H1 (cell line): Measurements from ENCODE around the gene MCL1. TPM values are rescaled to one million over a fixed set of nuclear protein-coding genes. Genes with fewer than 3 reads are reported as not detected.

Experiments used
- CTCF ChIA-PET: fragments of 300-600 bp; sonication (Branson Sonifier 250); formaldehyde crosslinking; loops from one replicate; lab custom pipeline; 2021; ENCODE audit not compliant: partially characterized antibody; lab: Charles Lee
- POLR2A ChIA-PET: fragments of 300-600 bp; sonication (Branson Sonifier 250); formaldehyde crosslinking; loops from one replicate; lab custom pipeline; 2021; ENCODE audit warnings: inconsistent platforms; ENCODE audit not compliant: partially characterized antibody; lab: Charles Lee
- DNase-seq, 2 experiments: peaks; one replicate each; pipeline versions ENCODE4 v3.0.0 to v3.0.0-alpha.2; 2010 to 2022; ENCODE audit warnings: low spot score in 2 of 2, low read depth in 1 of 2, mixed read lengths in 1 of 2
- FAIRE-seq: peaks from 2 replicates; lab custom pipeline; 2011; peaks lifted over from hg19 to GRCh38; lab: Jason Lieb, UNC
- H2AFZ ChIP-seq: 2 replicates; pipeline ENCODE4 v1.8.1; 2012; ENCODE audit warnings: low read length, inconsistent platforms
- H2AK5ac ChIP-seq: 2 replicates; pipeline ENCODE4 v1.6.1; 2013; ENCODE audit warnings: low read depth, low read length
- H2BK120ac ChIP-seq: replicated peaks from 2 replicates; pipeline ENCODE3; 2013; ENCODE audit warnings: low read depth, low read length, inconsistent platforms
- H2BK12ac ChIP-seq: 2 replicates; pipeline ENCODE4 v1.6.1; 2013; ENCODE audit warnings: low read depth, low read length
- H2BK15ac ChIP-seq: 2 replicates; pipeline ENCODE4 v1.6.1; 2013; ENCODE audit warnings: low read length
- H2BK20ac ChIP-seq: 2 replicates; pipeline ENCODE4 v1.6.1; 2013; ENCODE audit warnings: low read length
- H2BK5ac ChIP-seq: 2 replicates; pipeline ENCODE4 v1.6.1; 2013; ENCODE audit warnings: low read depth, low read length
- H3K14ac ChIP-seq: 2 replicates; pipeline ENCODE4 v1.6.1; 2013; ENCODE audit warnings: inconsistent platforms; ENCODE audit not compliant: insufficient read length
- H3K18ac ChIP-seq: 2 replicates; pipeline ENCODE4 v1.6.1; 2013; ENCODE audit warnings: low read length; ENCODE audit errors: extremely low read depth
- H3K23ac ChIP-seq: 2 replicates; pipeline ENCODE4 v1.6.1; 2013; ENCODE audit warnings: inconsistent platforms; ENCODE audit not compliant: insufficient read length
- H3K23me2 ChIP-seq: 2 replicates; pipeline ENCODE4 v1.6.1; 2013; ENCODE audit warnings: low read depth, low read length
- H3K27ac ChIP-seq: 2 replicates; pipeline ENCODE4 v1.6.1; 2011; ENCODE audit warnings: low read depth, low read length, inconsistent platforms
- H3K27me3 ChIP-seq, 4 experiments: replicated peaks in 1 of 4; 1 replicate in 1 of 4; 2 replicates in 3 of 4; pipeline versions ENCODE4 v1.6.1 to v1.8.1; 2011 to 2013; ENCODE audit warnings: low read length in 3 of 4, mild to moderate bottlenecking in 3 of 4, inconsistent platforms in 2 of 4, mixed read lengths in 2 of 4, moderate library complexity in 1 of 4; ENCODE audit not compliant: control insufficient read depth in 3 of 4, insufficient read depth in 3 of 4; ENCODE audit errors: extremely low read depth in 1 of 4
- H3K36me3 ChIP-seq, 4 experiments: 2 replicates each; pipeline versions ENCODE4 v1.6.1 to v1.8.1; 2011 to 2013; ENCODE audit warnings: mild to moderate bottlenecking in 4 of 4, low read length in 3 of 4, moderate library complexity in 2 of 4, control low read depth in 1 of 4, inconsistent platforms in 1 of 4; ENCODE audit not compliant: insufficient read depth in 4 of 4, control insufficient read depth in 2 of 4
- H3K4ac ChIP-seq: replicated peaks from 2 replicates; pipeline ENCODE3; 2013; ENCODE audit warnings: low read length, low read depth, mixed read lengths, inconsistent platforms; ENCODE audit not compliant: insufficient read length
- H3K4me1 ChIP-seq, 4 experiments: replicated peaks in 1 of 4; 1 replicate in 1 of 4; 2 replicates in 3 of 4; pipeline versions ENCODE4 v1.6.1 to v1.8.1; 2011 to 2013; ENCODE audit warnings: low read length in 3 of 4, inconsistent platforms in 2 of 4, mixed read lengths in 1 of 4; ENCODE audit not compliant: insufficient read depth in 4 of 4, control insufficient read depth in 3 of 4
- H3K4me2 ChIP-seq, 2 experiments: 2 replicates each; pipeline versions ENCODE4 v1.6.1 to v1.8.1; 2011 to 2013; ENCODE audit warnings: low read depth in 2 of 2, low read length in 2 of 2, control low read depth in 1 of 2, inconsistent platforms in 1 of 2, mild to moderate bottlenecking in 1 of 2; ENCODE audit not compliant: insufficient read depth in 1 of 2
- H3K4me3 ChIP-seq, 4 experiments: fragments of 200-600, 300-600 bp in 1 of 4; sonication (generic), shearing (Covaris generic), sonication (Bioruptor Twin) in 1 of 4; 2 replicates each; pipeline versions ENCODE4 v1.5.1 to v1.8.1; 2011 to 2016; ENCODE audit warnings: low read length in 4 of 4, low read depth in 3 of 4, control low read depth in 2 of 4, inconsistent platforms in 2 of 4, mild to moderate bottlenecking in 2 of 4, mixed read lengths in 1 of 4, moderate library complexity in 1 of 4; ENCODE audit not compliant: insufficient read depth in 2 of 4; ENCODE audit errors: extremely low read depth in 1 of 4
- H3K56ac ChIP-seq: replicated peaks from 2 replicates; pipeline ENCODE3; 2013; ENCODE audit warnings: low read depth, mild to moderate bottlenecking, mixed read lengths, low read length, inconsistent platforms; ENCODE audit not compliant: insufficient read length
- H3K79me1 ChIP-seq: 2 replicates; pipeline ENCODE4 v1.6.1; 2013; ENCODE audit warnings: low read depth, low read length, control low read depth
- H3K79me2 ChIP-seq, 2 experiments: 2 replicates each; pipeline versions ENCODE4 v1.6.1 to v1.8.1; 2012 to 2013; ENCODE audit warnings: low read length in 2 of 2, mild to moderate bottlenecking in 2 of 2, inconsistent platforms in 1 of 2; ENCODE audit not compliant: insufficient read depth in 2 of 2, control insufficient read depth in 1 of 2
- H3K9ac ChIP-seq, 4 experiments: replicated peaks in 1 of 4; 1 replicate in 1 of 4; 2 replicates in 3 of 4; pipeline versions ENCODE4 v1.6.1 to v1.8.1; 2011 to 2013; ENCODE audit warnings: low read depth in 3 of 4, low read length in 3 of 4, control low read depth in 2 of 4, mild to moderate bottlenecking in 2 of 4, moderate library complexity in 2 of 4, inconsistent platforms in 1 of 4; ENCODE audit errors: extremely low read depth in 1 of 4
- H3K9me3 ChIP-seq, 2 experiments: 2 replicates each; pipeline versions ENCODE4 v1.6.1 to v1.8.1; 2012 to 2013; ENCODE audit warnings: mild to moderate bottlenecking in 2 of 2, moderate library complexity in 2 of 2, control low read depth in 1 of 2, inconsistent platforms in 1 of 2, low read depth in 1 of 2, low read length in 1 of 2, mixed read lengths in 1 of 2; ENCODE audit not compliant: insufficient read depth in 2 of 2
- H4K20me1 ChIP-seq, 2 experiments: replicated peaks in 1 of 2; 2 replicates each; pipeline versions ENCODE3 to v1.8.1; 2011 to 2013; ENCODE audit warnings: inconsistent platforms in 2 of 2, low read length in 2 of 2, mild to moderate bottlenecking in 1 of 2; ENCODE audit not compliant: insufficient read depth in 2 of 2, control insufficient read depth in 1 of 2
- H4K5ac ChIP-seq: 2 replicates; pipeline ENCODE4 v1.6.1; 2013; ENCODE audit warnings: low read length, low read depth, mixed read lengths, inconsistent platforms; ENCODE audit not compliant: insufficient read length
- H4K8ac ChIP-seq: 2 replicates; pipeline ENCODE4 v1.8.0; 2013; ENCODE audit warnings: mild to moderate bottlenecking, moderate library complexity, low read length, inconsistent platforms; ENCODE audit not compliant: insufficient read depth; ENCODE audit errors: extremely low read depth
- H4K91ac ChIP-seq: replicated peaks from 2 replicates; pipeline ENCODE3; 2013; ENCODE audit warnings: low read length, mixed read lengths, inconsistent platforms; ENCODE audit not compliant: insufficient read length
- BCL11A ChIP-seq, 2 experiments: IDR thresholded peaks; one replicate each; pipeline ENCODE4 v1.6.1; 2011; ENCODE audit warnings: low read depth in 2 of 2, low read length in 2 of 2, mild to moderate bottlenecking in 2 of 2
- CBX5 ChIP-seq: fragments of 300-800, 300-1000 bp; sonication (generic); IDR thresholded peaks from 2 replicates; pipeline ENCODE4 v1.7.1; 2016; ENCODE audit warnings: antibody characterized with exemption, low read length, low read depth
- KDM1A ChIP-seq: fragments of 200-600, 300-600 bp; sonication (generic); IDR thresholded peaks from 2 replicates; pipeline ENCODE4 v1.7.1; 2016; ENCODE audit warnings: mild to moderate bottlenecking, low read length, borderline replicate concordance
- KDM5A ChIP-seq: fragments of 200-600 bp; IDR thresholded peaks from 2 replicates; pipeline ENCODE4 v1.7.1; 2012; ENCODE audit warnings: mild to moderate bottlenecking, low read length, inconsistent platforms, mixed read lengths
- RAD21 ChIP-seq, 2 experiments: IDR thresholded peaks in 1 of 2; conservative IDR thresholded peaks in 1 of 2; 2 replicates each; pipeline ENCODE4 v1.6.1; 2011; ENCODE audit warnings: low read depth in 2 of 2, low read length in 2 of 2, improper control_type of control experiment in 1 of 2, inconsistent platforms in 1 of 2, mild to moderate bottlenecking in 1 of 2, moderate library complexity in 1 of 2
- TEAD4 ChIP-seq: IDR thresholded peaks from 2 replicates; pipeline ENCODE4 v1.6.1; 2012; ENCODE audit warnings: low read depth, low read length, inconsistent platforms, mixed read lengths
- WGBS, 2 experiments: shearing (Covaris generic) in 1 of 2; methylation state at CpG; one replicate each; pipeline versions ENCODE4 v1.1.6 to v1.1.7; 2013 to 2015; ENCODE audit warnings: low lambda C conversion rate in 2 of 2, mixed read lengths in 2 of 2, inconsistent platforms in 1 of 2, low coverage in 1 of 2, missing lambda C conversion rate in 1 of 2; ENCODE audit not compliant: insufficient replicate concordance in 2 of 2, insufficient coverage in 1 of 2, insufficient read length in 1 of 2; ENCODE audit errors: extremely low coverage in 1 of 2, missing lambda C conversion rate in 1 of 2; 5-methylcytosine and 5-hydroxymethylcytosine counted together
- polyA plus RNA-seq, 7 experiments: library from polyadenylated mRNA; depleted of rRNA in 3 of 7; stranded (reverse) in 5 of 7; unstranded in 2 of 7; fragments of >200 nt in 5 of 7; fragments of 200-250 nt in 2 of 7; gene quantifications; 1 replicate in 5 of 7; 2 replicates in 1 of 7; 4 replicates in 1 of 7; pipeline versions ENCODE4 v1.2.1 to v1.2.3, GENCODE V29; 2011 to 2013; ENCODE audit warnings: missing spikeins in 2 of 7, mixed read lengths in 2 of 7
- total RNA-seq: library from RNA; stranded (reverse); fragmentation: NEBNext Ultra II Directional; extraction: Animal tissue kit (Norgen Biotek cat#: 25700); gene quantifications from 2 replicates; pipeline ENCODE4 v1.2.1, GENCODE V29; 2021
- TF ChIP-seq, protein P1 (sequence below), 3 experiments: IDR thresholded peaks; 1 replicate in 2 of 3; 2 replicates in 1 of 3; pipeline versions ENCODE4 v1.5.1 to v1.6.1; 2011; ENCODE audit warnings: low read length in 3 of 3, mild to moderate bottlenecking in 3 of 3, inconsistent platforms in 2 of 3, low read depth in 1 of 3, moderate library complexity in 1 of 3; ENCODE audit not compliant: insufficient read depth in 1 of 3; ENCODE audit errors: control extremely low read depth in 1 of 3

MCL1 gene
- total and polyA plus RNA-seq, 2 of the 8 experiments (the other 6 are each of a cell fraction or from before 2014, with no cell fraction given): 61.1 to 218 TPM

GRCh38 chr1:150537732-150538684 lies 41.4 kb downstream of the MCL1 start:
- H3K79me1 ChIP-seq: no peaks in the 10 kb centered on the region
- H3K9me3 ChIP-seq: no peaks in the 10 kb centered on the region
- no peak overlapping the region for H2BK5ac ChIP-seq
- no peak overlapping the region for H3K23ac ChIP-seq
- no peak overlapping the region for H3K9ac ChIP-seq
- peak overlapping the region; percentile 60; the same call in 1 of the 2 replicates for H4K8ac ChIP-seq
- no peak overlapping the region for H3K4me2 ChIP-seq
- H4K20me1 ChIP-seq: no peaks in the 10 kb centered on the region
- no peak overlapping the region for H3K56ac ChIP-seq
- H3K27ac ChIP-seq: no peak overlapping the region; the same call in 1 of the 2 replicates
- H3K18ac ChIP-seq: no peak overlapping the region; the same call in none of the 2 replicates
- H3K27me3 ChIP-seq: no peaks in the 10 kb centered on the region
- peak overlapping the region; percentile 2 for H4K5ac ChIP-seq
- peak overlapping the region; percentile 38 for H2BK120ac ChIP-seq
- H3K14ac ChIP-seq: no peak overlapping the region
- no peaks in the 10 kb centered on the region for H3K79me2 ChIP-seq
- no peak for FAIRE-seq
- ChIA-PET POLR2A (interaction anchor here (1.1 to 6.7 kb wide), 7 partner anchors 12 to 52 kb away, joined by 3 to 39 read pairs (median 4); partner anchors contain the start of genes ADAMTSL4 and MCL1), CTCF (interaction anchor here (1.1 to 14.2 kb wide), 11 partner anchors 9 to 270 kb away, joined by 3 to 253 read pairs (median 7); partner anchors contain the start of genes ADAMTSL4, CTSK, ECM1 and FALEC)
- peak in 1 of 2 experiments; percentile 82 for DNase-seq
- H3K4me1 ChIP-seq: peaks cover 0 to 8% (median 3%) of the 10 kb centered on the region in 4 experiments; a peak in 6 of 7 replicates
- peak overlapping the region; percentile 91 for H4K91ac ChIP-seq
- H3K4ac ChIP-seq: peak overlapping the region; percentile 76
- H2AK5ac ChIP-seq: no peak overlapping the region
- no peaks in the 10 kb centered on the region for H3K36me3 ChIP-seq
- 67% methylated on average over 15 of the region's 17 CpGs; no CpG with 5 or more reads in 1 of the 2 experiments for WGBS, 2 experiments
- peak overlapping the region; percentile 43 for H2AFZ ChIP-seq
- peak overlapping the region; percentile 34; the same call in 1 of the 2 replicates for H2BK20ac ChIP-seq
- H2BK12ac ChIP-seq: peak overlapping the region; percentile 29; the same call in 1 of the 2 replicates
- H3K23me2 ChIP-seq: no peaks in the 10 kb centered on the region
- no peak overlapping the region for H3K4me3 ChIP-seq
- peak overlapping the region; percentile 16; the same call in 1 of the 2 replicates for H2BK15ac ChIP-seq
- TF ChIP-seq, protein P1, sequence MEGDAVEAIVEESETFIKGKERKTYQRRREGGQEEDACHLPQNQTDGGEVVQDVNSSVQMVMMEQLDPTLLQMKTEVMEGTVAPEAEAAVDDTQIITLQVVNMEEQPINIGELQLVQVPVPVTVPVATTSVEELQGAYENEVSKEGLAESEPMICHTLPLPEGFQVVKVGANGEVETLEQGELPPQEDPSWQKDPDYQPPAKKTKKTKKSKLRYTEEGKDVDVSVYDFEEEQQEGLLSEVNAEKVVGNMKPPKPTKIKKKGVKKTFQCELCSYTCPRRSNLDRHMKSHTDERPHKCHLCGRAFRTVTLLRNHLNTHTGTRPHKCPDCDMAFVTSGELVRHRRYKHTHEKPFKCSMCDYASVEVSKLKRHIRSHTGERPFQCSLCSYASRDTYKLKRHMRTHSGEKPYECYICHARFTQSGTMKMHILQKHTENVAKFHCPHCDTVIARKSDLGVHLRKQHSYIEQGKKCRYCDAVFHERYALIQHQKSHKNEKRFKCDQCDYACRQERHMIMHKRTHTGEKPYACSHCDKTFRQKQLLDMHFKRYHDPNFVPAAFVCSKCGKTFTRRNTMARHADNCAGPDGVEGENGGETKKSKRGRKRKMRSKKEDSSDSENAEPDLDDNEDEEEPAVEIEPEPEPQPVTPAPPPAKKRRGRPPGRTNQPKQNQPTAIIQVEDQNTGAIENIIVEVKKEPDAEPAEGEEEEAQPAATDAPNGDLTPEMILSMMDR (IDR thresholded peaks at IDR 0.05; ENCODE audit: control extremely low read depth in 1 of 3, insufficient read depth in 1 of 3, low read depth in 1 of 3, low read length in 3 of 3): peak; percentile 43 to 62 (median 45)
- peak; percentile 26 to 40; a peak in 3 of 4 replicates for TF ChIP-seq RAD21 (IDR thresholded peaks at IDR 0.05 in 1 of 2, conservative IDR thresholded peaks at IDR 0.05 in 1 of 2; ENCODE audit: low read depth in 2 of 2, low read length in 2 of 2)
- peak; percentile 71; the same call in 1 of the 2 replicates for TF ChIP-seq TEAD4
- TF ChIP-seq KDM5A: no peak
- no peak for TF ChIP-seq CBX5
- no peak for TF ChIP-seq BCL11A (IDR thresholded peaks at IDR 0.05; ENCODE audit: low read depth in 2 of 2, low read length in 2 of 2)
- peak; percentile 76; the same call in 1 of the 2 replicates for TF ChIP-seq KDM1A
